ENCODE results near the gene EDAR.

The EDAR gene

DNA sequence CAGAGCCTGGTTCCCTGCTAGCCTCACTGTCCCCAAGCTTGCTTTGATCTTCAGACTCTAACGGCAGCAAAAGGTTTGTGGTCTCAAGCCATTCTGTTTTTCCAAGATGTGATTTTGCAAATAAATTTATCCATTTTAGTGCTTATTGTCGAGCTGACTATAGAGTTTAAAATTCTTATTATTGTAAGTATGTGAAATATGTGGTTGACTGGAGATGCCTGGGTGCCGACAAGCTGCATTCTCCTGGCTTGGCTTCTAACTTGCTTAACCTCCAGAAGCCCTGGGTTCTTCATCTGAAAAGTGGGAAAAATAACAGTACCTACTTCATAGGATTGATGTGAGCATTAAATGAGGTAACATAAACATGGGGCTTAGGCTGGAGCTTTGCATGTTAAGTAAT, 9.9 kb upstream of the EDAR start:
- H3K4me3 Mint-ChIP-seq: no peak overlapping the region
- no peaks in the 10 kb centered on the region for H3K36me3 Mint-ChIP-seq (ENCODE audit: low read depth)
- TF ChIP-seq CTCF (IDR thresholded peaks at IDR 0.05; ENCODE audit: unreplicated experiment in 3 of 3): no peak
- no peaks in the 10 kb centered on the region for H3K9me3 Mint-ChIP-seq
- peaks cover 9% of the 10 kb centered on the region for H3K4me1 Mint-ChIP-seq
- peak overlapping the region in 1 of 3 experiments; percentile 13 for H3K27ac Mint-ChIP-seq
- peaks cover 17% of the 10 kb centered on the region for H3K27me3 Mint-ChIP-seq (ENCODE audit: low read depth)

GRCh38 chr2:108994178-108994577, 5.2 kb upstream of the EDAR start:
- peaks cover 12% of the 10 kb centered on the region for H3K4me1 Mint-ChIP-seq
- H3K36me3 Mint-ChIP-seq (ENCODE audit: low read depth): no peaks in the 10 kb centered on the region
- peaks cover 26% of the 10 kb centered on the region for H3K27me3 Mint-ChIP-seq (ENCODE audit: low read depth)
- H3K27ac Mint-ChIP-seq: no peak overlapping the region
- H3K9me3 Mint-ChIP-seq: no peaks in the 10 kb centered on the region
- TF ChIP-seq CTCF (IDR thresholded peaks at IDR 0.05; ENCODE audit: unreplicated experiment in 3 of 3): no peak
- no peak overlapping the region for H3K4me3 Mint-ChIP-seq

DNA sequence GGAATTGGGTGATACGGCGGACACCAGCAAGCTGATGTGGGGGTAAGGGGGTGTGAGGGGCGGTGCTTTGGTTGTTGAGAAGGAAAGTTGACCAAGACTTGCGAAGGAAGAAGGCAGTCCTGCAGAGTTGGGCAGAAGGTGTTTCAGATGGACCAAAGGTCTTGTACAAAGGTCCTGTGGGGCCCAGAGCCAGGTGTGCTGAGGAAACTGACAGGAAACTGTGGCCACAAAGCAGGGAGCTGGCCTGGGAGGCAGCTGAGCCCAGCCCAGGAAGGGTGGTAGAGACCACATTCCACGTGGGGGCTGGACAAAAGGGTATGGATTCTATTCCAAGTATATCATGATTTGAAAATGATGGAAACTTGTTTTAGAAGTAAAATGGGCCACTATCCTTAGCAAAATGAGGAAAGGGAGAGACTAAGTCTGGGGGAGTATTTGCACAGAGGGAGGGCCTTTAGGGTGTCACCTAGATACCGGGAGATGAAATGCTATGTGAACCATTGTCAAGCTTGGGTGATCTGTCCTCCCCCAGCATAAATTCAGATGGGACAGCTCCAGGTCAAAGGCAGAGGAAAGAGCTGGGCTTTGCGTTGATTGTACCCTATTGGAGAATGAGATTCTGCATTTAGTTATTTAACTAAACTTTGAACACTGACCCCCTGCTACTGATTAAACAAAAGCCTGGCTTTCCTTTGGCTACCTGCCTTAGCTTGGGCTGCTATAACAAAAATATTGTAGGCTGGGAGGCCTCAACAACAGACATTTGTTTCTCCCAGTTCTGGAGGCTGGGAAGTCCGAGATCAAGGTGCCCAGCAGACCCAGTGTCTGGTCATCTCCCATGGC, 4.3 kb upstream of the EDAR start:
- no peak for TF ChIP-seq CTCF (IDR thresholded peaks at IDR 0.05; ENCODE audit: unreplicated experiment in 3 of 3)
- no peak overlapping the region for H3K4me3 Mint-ChIP-seq

DNA sequence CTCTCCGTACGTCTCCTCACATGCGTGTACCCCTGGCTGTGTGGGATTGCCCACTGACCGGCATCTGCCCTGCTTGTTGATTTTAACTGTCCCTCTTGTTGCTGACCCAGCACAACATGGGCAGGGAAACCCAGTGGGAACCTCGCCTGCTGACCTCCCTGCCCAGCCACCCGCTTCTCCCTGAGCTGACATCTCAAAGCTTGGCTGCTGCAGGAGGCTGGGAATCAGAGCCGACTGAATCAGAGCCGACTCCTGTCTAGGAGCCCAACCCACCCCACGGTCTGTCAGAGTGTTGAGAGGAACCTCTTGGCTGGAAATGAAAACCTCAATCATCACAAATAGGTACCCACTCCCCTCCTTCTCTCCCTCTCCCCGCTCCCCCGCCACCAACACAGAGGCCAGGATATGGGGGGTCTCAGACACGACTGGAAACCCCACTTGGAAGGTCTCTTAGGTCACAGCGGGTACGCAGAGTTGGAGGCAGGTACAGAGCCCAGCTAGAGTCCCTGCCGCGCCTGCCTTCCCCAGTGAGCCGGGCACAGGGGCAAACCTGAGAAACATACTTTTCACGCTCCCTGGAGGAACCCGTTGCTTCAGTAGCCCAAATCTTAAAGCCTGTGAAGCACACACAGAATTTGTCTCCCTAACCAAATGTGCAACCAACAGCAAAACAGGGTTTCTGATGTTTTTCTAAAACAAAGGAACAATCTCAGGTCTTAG, 784 bp downstream of the EDAR start:
- H3K27me3 Mint-ChIP-seq (ENCODE audit: low read depth): peaks cover 48% of the 10 kb centered on the region
- H3K36me3 Mint-ChIP-seq (ENCODE audit: low read depth): no peaks in the 10 kb centered on the region
- H3K4me1 Mint-ChIP-seq: peaks cover 16% of the 10 kb centered on the region
- TF ChIP-seq CTCF (IDR thresholded peaks at IDR 0.05; ENCODE audit: unreplicated experiment in 3 of 3): no peak
- H3K27ac Mint-ChIP-seq: peak overlapping the region; percentile 30 to 59 (median 33)
- no peaks in the 10 kb centered on the region for H3K9me3 Mint-ChIP-seq
- H3K4me3 Mint-ChIP-seq: peak overlapping the region; percentile 73 to 78 (median 74)

More for the DNA sequence above, 4.3 kb upstream of the EDAR start:
- Mint-ChIP-seq H3K27me3 (ENCODE audit: low read depth) (peaks cover 35% of the 10 kb centered on the region), H3K36me3 (ENCODE audit: low read depth) (no peaks in the 10 kb centered on the region), H3K4me1 (peaks cover 16% of the 10 kb centered on the region), H3K9me3 (no peaks in the 10 kb centered on the region), H3K27ac (no peak overlapping the region)

DNA sequence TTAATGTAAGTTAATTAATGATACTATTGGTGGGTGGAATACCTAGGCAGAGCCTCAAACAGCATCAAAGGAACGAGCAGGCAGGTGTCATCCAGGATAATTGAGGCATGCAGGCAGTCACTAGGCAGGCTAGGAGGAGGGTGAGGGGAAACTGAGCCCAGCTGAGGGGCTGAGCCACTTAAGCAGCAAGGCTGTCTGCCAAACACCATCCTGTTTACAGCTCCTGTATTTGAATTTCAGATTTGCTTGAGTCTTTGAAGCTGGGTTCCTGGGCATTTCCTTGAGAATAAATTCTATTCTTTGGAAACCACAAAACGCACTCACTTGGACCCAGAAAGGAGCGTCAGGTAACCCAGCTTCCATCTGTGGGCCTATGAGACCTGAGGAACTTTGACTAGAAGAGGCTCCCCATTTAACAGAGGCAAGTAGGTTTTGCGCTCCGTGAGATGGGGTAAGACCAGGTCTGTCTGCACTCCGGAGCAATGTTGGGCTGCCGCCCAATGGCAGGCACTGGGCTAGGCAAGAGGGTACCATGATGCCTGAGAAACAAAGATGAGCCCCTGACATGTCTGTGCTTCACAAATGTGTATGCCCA, 2.0 kb downstream of the EDAR start:
- peak overlapping the region in 1 of 3 experiments; percentile 49 for H3K27ac Mint-ChIP-seq
- H3K27me3 Mint-ChIP-seq (ENCODE audit: low read depth): peaks cover 43% of the 10 kb centered on the region
- no peaks in the 10 kb centered on the region for H3K9me3 Mint-ChIP-seq
- peaks cover 16% of the 10 kb centered on the region for H3K4me1 Mint-ChIP-seq
- no peak for TF ChIP-seq CTCF (IDR thresholded peaks at IDR 0.05; ENCODE audit: unreplicated experiment in 3 of 3)
- H3K4me3 Mint-ChIP-seq: peak overlapping the region in 2 of 3 experiments; percentile 33 to 78
- no peaks in the 10 kb centered on the region for H3K36me3 Mint-ChIP-seq (ENCODE audit: low read depth)

All from nephron (organoid).